Adipocyte (in vitro differentiated cells): ENCODE measurements around the gene SHPK.
"Not testable (repeated sequence)": the region's sequence is repeated elsewhere in the genome, so short reads cannot be mapped to it uniquely, and the experiment has no call there.

ENCODE experiments used
- DNase-seq: peaks from one replicate; pipeline ENCODE4 v3.0.0-alpha.2; 2015; ENCODE audit warnings: low read depth
- H3K27me3 ChIP-seq: replicated peaks from 2 replicates; pipeline ENCODE4 v1.7.0; 2013; ENCODE audit warnings: mild to moderate bottlenecking, low read length, moderate library complexity; ENCODE audit not compliant: control insufficient read depth, insufficient read depth
- H3K36me3 ChIP-seq: 2 replicates; pipeline ENCODE4 v1.7.0; 2013; ENCODE audit warnings: low read length, mild to moderate bottlenecking, moderate library complexity; ENCODE audit not compliant: control insufficient read depth, insufficient read depth, severe bottlenecking
- H3K4me1 ChIP-seq: 2 replicates; pipeline ENCODE4 v1.7.0; 2013; ENCODE audit warnings: mild to moderate bottlenecking, low read length, moderate library complexity; ENCODE audit not compliant: control insufficient read depth, insufficient read depth
- H3K4me3 ChIP-seq: 2 replicates; pipeline ENCODE4 v1.7.0; 2013; ENCODE audit warnings: mild to moderate bottlenecking, low read length, moderate library complexity
- H3K9ac ChIP-seq: 2 replicates; pipeline ENCODE4 v1.7.0; 2013; ENCODE audit warnings: mild to moderate bottlenecking, low read length, moderate library complexity
- H3K9me3 ChIP-seq: 2 replicates; pipeline ENCODE4 v1.7.0; 2013; ENCODE audit warnings: mild to moderate bottlenecking, low read length, moderate library complexity; ENCODE audit not compliant: control insufficient read depth

Gene SHPK

GRCh38 chr17:3576970-3577369 lies 59.1 kb downstream of the SHPK start:
- DNase-seq, result no peak
- Histone ChIP-seq H3K36me3 (peaks cover 25% of the 10 kb centered on the region), H3K9me3 (no peaks in the 10 kb centered on the region), H3K4me3 (no peak overlapping the region), H3K4me1 (peaks cover 10% of the 10 kb centered on the region), H3K9ac (no peak overlapping the region), H3K27me3 (no peaks in the 10 kb centered on the region)

- Histone ChIP-seq H3K9ac (no peak overlapping the region), H3K4me3 (no peak overlapping the region), H3K9me3 (no peaks in the 10 kb centered on the region), H3K36me3 (peaks cover 37% of the 10 kb centered on the region), H3K27me3 (no peaks in the 10 kb centered on the region), H3K4me1 (peaks cover 10% of the 10 kb centered on the region)
- DNase-seq, result peak; percentile 20
Observed at GRCh38 chr17:3575511-3575910, 60.5 kb downstream of the SHPK start.

- peaks cover 31% of the 10 kb centered on the region for H3K36me3 ChIP-seq
- no peaks in the 10 kb centered on the region for H3K9me3 ChIP-seq
- no peak for DNase-seq
- no peak overlapping the region for H3K9ac ChIP-seq
- H3K4me1 ChIP-seq, result peaks cover 10% of the 10 kb centered on the region
- H3K27me3 ChIP-seq, result no peaks in the 10 kb centered on the region
- H3K4me3 ChIP-seq, result no peak overlapping the region
Observed at GRCh38 chr17:3574231-3574630, 61.8 kb downstream of the SHPK start.

GRCh38 chr17:3573246-3574100 lies 62.6 kb downstream of the SHPK start:
- H3K36me3 ChIP-seq, result peaks cover 28% of the 10 kb centered on the region
- no peak overlapping the region for H3K4me3 ChIP-seq
- H3K9ac ChIP-seq, result no peak overlapping the region
- no peaks in the 10 kb centered on the region for H3K27me3 ChIP-seq
- DNase-seq, result no peak
- H3K4me1 ChIP-seq, result peaks cover 10% of the 10 kb centered on the region
- H3K9me3 ChIP-seq, result no peaks in the 10 kb centered on the region

GRCh38 chr17:3572231-3572630 lies 63.8 kb downstream of the SHPK start:
- peaks cover 10% of the 10 kb centered on the region for H3K4me1 ChIP-seq
- DNase-seq, result no peak
- peaks cover 23% of the 10 kb centered on the region for H3K36me3 ChIP-seq
- no peaks in the 10 kb centered on the region for H3K27me3 ChIP-seq
- H3K9ac ChIP-seq, result no peak overlapping the region
- H3K4me3 ChIP-seq, result no peak overlapping the region
- no peaks in the 10 kb centered on the region for H3K9me3 ChIP-seq

- no peak overlapping the region for H3K9ac ChIP-seq
- H3K36me3 ChIP-seq, result peaks cover 29% of the 10 kb centered on the region
- H3K4me3 ChIP-seq, result no peak overlapping the region
- no peak for DNase-seq
- no peaks in the 10 kb centered on the region for H3K27me3 ChIP-seq
- H3K4me1 ChIP-seq, result peaks cover 10% of the 10 kb centered on the region
- no peaks in the 10 kb centered on the region for H3K9me3 ChIP-seq
Observed at GRCh38 chr17:3571043-3571900, 64.8 kb downstream of the SHPK start.

- Histone ChIP-seq H3K4me1 (no peaks in the 10 kb centered on the region), H3K9ac (no peak overlapping the region), H3K36me3 (peaks cover 37% of the 10 kb centered on the region), H3K27me3 (no peaks in the 10 kb centered on the region), H3K9me3 (no peaks in the 10 kb centered on the region), H3K4me3 (no peak overlapping the region)
- DNase-seq, result no peak
Observed at GRCh38 chr17:3569534-3570137, 66.4 kb downstream of the SHPK start.

- Histone ChIP-seq H3K9ac (no peak overlapping the region), H3K4me1 (peaks cover 6% of the 10 kb centered on the region), H3K36me3 (peaks cover 23% of the 10 kb centered on the region), H3K27me3 (no peaks in the 10 kb centered on the region), H3K9me3 (no peaks in the 10 kb centered on the region), H3K4me3 (no peak overlapping the region)
- DNase-seq, result no peak
Observed at GRCh38 chr17:3566551-3566950, 69.5 kb downstream of the SHPK start.

- no peaks in the 10 kb centered on the region for H3K27me3 ChIP-seq
- H3K9ac ChIP-seq, result no peak overlapping the region
- H3K4me3 ChIP-seq, result no peak overlapping the region
- peaks cover 6% of the 10 kb centered on the region for H3K4me1 ChIP-seq
- DNase-seq, result no peak
- no peaks in the 10 kb centered on the region for H3K9me3 ChIP-seq
- H3K36me3 ChIP-seq, result peaks cover 14% of the 10 kb centered on the region
Observed at GRCh38 chr17:3565143-3565542, 70.9 kb downstream of the SHPK start.

GRCh38 chr17:3564241-3564640 lies 71.8 kb downstream of the SHPK start:
- not testable (repeated sequence) for H3K9me3 ChIP-seq, H3K4me1 ChIP-seq, H3K4me3 ChIP-seq, H3K9ac ChIP-seq, H3K27me3 ChIP-seq, DNase-seq
- H3K36me3 ChIP-seq, result peaks cover 14% of the 10 kb centered on the region

- Histone ChIP-seq H3K36me3 (no peaks in the 10 kb centered on the region), H3K4me3 (no peak overlapping the region), H3K27me3 (no peaks in the 10 kb centered on the region), H3K9me3 (no peaks in the 10 kb centered on the region), H3K9ac (no peak overlapping the region), H3K4me1 (peaks cover 10% of the 10 kb centered on the region)
- DNase-seq, result no peak
Observed at GRCh38 chr17:3559270-3559645, 76.8 kb downstream of the SHPK start.
